Lung (tissue), 12 donors: ENCODE measurements around the gene ERVK3-1. TPM values are rescaled to one million over a fixed set of nuclear protein-coding genes. Genes with fewer than 3 reads are reported as not detected.

Source experiments
- ATAC-seq: fragments of 200-7000 bp; cut with Tn5 transposase; one replicate; pipeline ENCODE4 v1.9.1; 2020; ENCODE audit warnings: moderate number of reproducible peaks; ENCODE audit not compliant: insufficient read depth, low FRiP score
- DNase-seq, 3 donors: peaks; one replicate each; pipeline ENCODE4 v3.0.0-alpha.2; 2013 to 2017
- H3K27ac ChIP-seq, 2 donors: one replicate each; pipeline ENCODE4 v1.5.1; 2013; ENCODE audit warnings: mild to moderate bottlenecking in 2 of 2, moderate library complexity in 2 of 2, control low read depth in 1 of 2, inconsistent platforms in 1 of 2, low read depth in 1 of 2, low read length in 1 of 2
- H3K27me3 ChIP-seq, 3 donors: one replicate each; pipeline ENCODE4 v1.5.1; 2013; ENCODE audit warnings: low read length in 2 of 3; ENCODE audit not compliant: control insufficient read depth in 3 of 3, insufficient read depth in 3 of 3
- H3K36me3 ChIP-seq, 4 donors: one replicate each; pipeline ENCODE4 v1.5.1; 2013; ENCODE audit warnings: low read length in 4 of 4, mild to moderate bottlenecking in 1 of 4, moderate library complexity in 1 of 4; ENCODE audit not compliant: control insufficient read depth in 4 of 4, insufficient read depth in 4 of 4
- H3K4me1 ChIP-seq, 5 donors: one replicate each; pipeline ENCODE4 v1.5.1; 2013; ENCODE audit warnings: low read length in 5 of 5, mild to moderate bottlenecking in 2 of 5, moderate library complexity in 1 of 5; ENCODE audit not compliant: control insufficient read depth in 5 of 5, insufficient read depth in 5 of 5
- H3K4me3 ChIP-seq: one replicate; pipeline ENCODE4 v1.5.1; 2013; ENCODE audit warnings: mild to moderate bottlenecking, control low read depth, moderate library complexity
- H3K9ac ChIP-seq, 2 donors: one replicate each; pipeline ENCODE4 v1.5.1; 2013; ENCODE audit warnings: low read length in 2 of 2, control low read depth in 1 of 2; ENCODE audit not compliant: insufficient read depth in 1 of 2
- H3K9me3 ChIP-seq, 4 donors: one replicate each; pipeline ENCODE4 v1.5.1; 2013; ENCODE audit warnings: low read length in 3 of 4, mild to moderate bottlenecking in 1 of 4, moderate library complexity in 1 of 4; ENCODE audit not compliant: control insufficient read depth in 4 of 4, insufficient read depth in 3 of 4
- CTCF ChIP-seq: IDR thresholded peaks from 2 replicates; pipeline ENCODE4 v1.5.1; 2012; ENCODE audit warnings: mild to moderate bottlenecking; ENCODE audit errors: control extremely low read depth, extremely low read depth
- WGBS, 2 donors: extraction: QIAGEN DNeasy Blood & Tissue Kit; methylation state at CpG; one replicate each; pipeline ENCODE4 v1.1.7; 2013; 5-methylcytosine and 5-hydroxymethylcytosine counted together
- polyA plus RNA-seq, 2 donors: library from polyadenylated mRNA; stranded (reverse); fragments of 200-250 nt; gene quantifications; one replicate each; pipeline ENCODE4 v1.2.1, GENCODE V29; 2013
- total RNA-seq, 2 donors: library from RNA; depleted of rRNA in 1 of 2; stranded (reverse); fragments of >200 nt in 1 of 2; gene quantifications; one replicate each; pipeline ENCODE4 v1.2.1, GENCODE V29; 2014 to 2021
- donor health status: control.
- donor health status: control.
- donor health status: Bipolar disorder and iron deficiency.
- donor health status: healthy.
- donor health status: DM: yes; HTN: yes; CAD: no.

The ERVK3-1 gene
- total and polyA plus RNA-seq, 4 donors = 31.8 to 58.8 (median 38.1) TPM

DNA sequence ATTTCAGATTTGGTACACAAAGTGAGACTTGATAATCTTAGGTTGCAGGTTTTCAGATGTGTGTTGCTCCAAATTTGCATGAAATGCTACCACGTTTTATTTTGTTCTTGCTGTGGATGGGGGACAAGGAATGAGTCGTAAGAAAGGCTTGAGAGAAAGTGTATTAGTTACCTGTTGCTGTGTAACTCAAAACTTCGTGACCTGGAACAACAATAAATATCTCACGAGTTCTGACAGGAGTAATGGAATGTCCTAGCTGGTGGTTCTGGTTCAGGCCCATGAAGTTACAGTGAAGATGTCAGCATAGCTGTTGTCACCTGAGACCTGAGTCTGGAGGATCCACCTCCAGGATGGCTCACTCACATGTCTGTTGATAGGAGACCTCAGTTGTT, 25.3 kb upstream of the ERVK3-1 start:
- H3K9ac ChIP-seq = peak overlapping the region in 1 of 2 donors; percentile 73
- 80 to 81% methylated on average over 4 of the region's 4 CpGs for WGBS, 2 donors
- no peak for DNase-seq
- H3K27ac ChIP-seq = no peak overlapping the region
- no peak for TF ChIP-seq CTCF
- peaks cover 0 to 9% (median 8%) of the 10 kb centered on the region in 5 donors for H3K4me1 ChIP-seq
- H3K4me3 ChIP-seq = no peak overlapping the region
- no peak for ATAC-seq
- H3K36me3 ChIP-seq = peaks cover 0 to 34% (median 16%) of the 10 kb centered on the region in 4 donors
- no peaks in the 10 kb centered on the region for H3K27me3 ChIP-seq
- H3K9me3 ChIP-seq = peaks cover 0 to 6% (median 4%) of the 10 kb centered on the region in 4 donors

DNA sequence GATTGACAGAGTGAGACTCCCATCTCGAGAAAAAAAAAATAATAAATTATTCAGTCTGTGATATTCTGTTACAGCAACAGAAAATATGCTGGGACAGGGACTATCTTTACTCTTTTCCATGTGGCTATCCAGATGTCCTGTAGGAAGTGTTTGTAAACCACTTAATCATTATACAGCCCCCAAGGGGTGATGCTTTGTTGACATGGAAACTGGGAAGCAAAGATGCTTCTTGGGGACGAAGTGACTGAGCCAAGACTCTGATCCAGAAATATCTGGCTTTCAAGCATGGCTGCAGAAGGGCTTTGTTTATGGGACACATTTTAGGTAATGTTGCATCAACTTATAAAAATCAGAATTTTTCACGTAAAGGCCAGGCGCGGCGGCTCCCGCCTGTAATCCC, 21.0 kb upstream of the ERVK3-1 start:
- Histone ChIP-seq H3K27ac (no peak overlapping the region), H3K9me3 (peaks cover 0 to 29% (median 5%) of the 10 kb centered on the region in 4 donors)
- ATAC-seq = no peak

GRCh38 chr19:58291943-58292342, 13.2 kb upstream of the ERVK3-1 start:
- 94 to 95% methylated on average over 7 of the region's 7 CpGs for WGBS, 2 donors
- no peak for ATAC-seq
- peaks cover 0 to 57% (median 17%) of the 10 kb centered on the region in 4 donors for H3K9me3 ChIP-seq

More for the DNA sequence above, 21.0 kb upstream of the ERVK3-1 start:
- H3K4me3 ChIP-seq = no peak overlapping the region
- WGBS, 2 donors = 93 to 94% methylated on average over 7 of the region's 7 CpGs
- no peak for TF ChIP-seq CTCF
- no peak overlapping the region for H3K9ac ChIP-seq
- peaks cover 26 to 56% (median 42%) of the 10 kb centered on the region in 4 donors for H3K36me3 ChIP-seq
- peaks cover 0 to 8% (median 8%) of the 10 kb centered on the region in 5 donors for H3K4me1 ChIP-seq
- DNase-seq = no peak
- no peaks in the 10 kb centered on the region for H3K27me3 ChIP-seq

More at GRCh38 chr19:58291943-58292342, 13.2 kb upstream of the ERVK3-1 start:
- Histone ChIP-seq H3K36me3 (peaks cover 48 to 80% (median 62%) of the 10 kb centered on the region in 4 donors), H3K27me3 (no peaks in the 10 kb centered on the region), H3K27ac (no peak overlapping the region), H3K4me1 (no peaks in the 10 kb centered on the region), H3K9ac (no peak overlapping the region), H3K4me3 (no peak overlapping the region)
- TF ChIP-seq CTCF = no peak
- no peak for DNase-seq
